NCI-H2227 treated with DMSO at 0.1 percent for 48 hours (cell line): ENCODE results near the gene HTT.

Source experiments
- DNase-seq: peaks from one replicate; lab custom pipeline; 2025; lab: John Stamatoyannopoulos, UW

HTT gene

GRCh38 chr4:3290476-3290875 is 216.0 kb downstream of the HTT start:
- no peak for DNase-seq

- no peak for DNase-seq
These were observed 216.4 kb downstream of the HTT start for GRCh38 chr4:3290889-3291321.

- DNase-seq = no peak
These were observed 217.0 kb downstream of the HTT start for GRCh38 chr4:3291411-3291968.

- no peak for DNase-seq
These were observed 217.6 kb downstream of the HTT start for GRCh38 chr4:3291969-3292570.

- DNase-seq = peak; percentile 78
These were observed 218.3 kb downstream of the HTT start, which contains the start of gene RGS12 for GRCh38 chr4:3292571-3293400. Gene RGS12, plus strand, starts transcription at chr4:3293021. Its CDS starts 23,150 bp downstream, at chr4:3316171.
